T-helper 1 cell treated with Interleukin-12 subunit alpha and Interleukin-12 subunit beta and Interleukin-4 antibody, amounts not matched to agents 30 ng/mL and 1 ng/mL, for 36 hours (primary cell): ENCODE data around the gene CMTM1. TPM values are rescaled to one million over a fixed set of nuclear protein-coding genes. Genes with fewer than 3 reads are reported as not detected.
"Not testable (repeated sequence)": the region's sequence is repeated elsewhere in the genome, so short reads cannot be mapped to it uniquely, and the experiment has no call there.

Source experiments
- intact Hi-C: fragments of 100-400 bp; cut with micrococcal nuclease; formaldehyde crosslinking; loops from one replicate; pipeline ENCODE4 v1.15.1; 2024
- total RNA-seq: library from RNA; stranded (reverse); gene quantifications from 2 replicates; pipeline ENCODE4 v1.2.3, GENCODE V29; 2022

The CMTM1 gene
- total RNA-seq, 1 donor from 2014 or later, result 33.5 TPM

- intact Hi-C loops, result loop anchor here (1.0 kb wide), 4 partner anchors 8 to 183 kb away; no protein-coding TSS in a partner anchor
Measured at GRCh38 chr16:66588981-66589713, 22.9 kb downstream of the CMTM1 start.

GRCh38 chr16:66590322-66590721 is 24.1 kb downstream of the CMTM1 start:
- intact Hi-C loops, result loop anchor here (1.0 to 5.0 kb wide), 5 partner anchors 14 to 287 kb away; partner anchors contain the start of genes CKLF and CMTM3

- intact Hi-C loops, result loop anchor here (2.0 to 5.0 kb wide), 2 partner anchors 28 to 286 kb away; no protein-coding TSS in a partner anchor
Measured at GRCh38 chr16:66591018-66591417, 24.8 kb downstream of the CMTM1 start.

GRCh38 chr16:66592241-66592640 is 26.0 kb downstream of the CMTM1 start:
- intact Hi-C loops, result loop anchor here (5.0 kb wide), 1 partner anchor 285 kb away; no protein-coding TSS in a partner anchor

GRCh38 chr16:66592814-66593213 is 26.6 kb downstream of the CMTM1 start:
- intact Hi-C loops, result loop anchor here (5.0 kb wide), 1 partner anchor 284 kb away; no protein-coding TSS in a partner anchor

GRCh38 chr16:66594739-66595138 is 28.5 kb downstream of the CMTM1 start:
- intact Hi-C loops, result loop anchor here (5.0 kb wide), 1 partner anchor 283 kb away; no protein-coding TSS in a partner anchor

- intact Hi-C loops, result not testable (repeated sequence)
Measured at GRCh38 chr16:66596559-66596958, 30.3 kb downstream of the CMTM1 start.

- intact Hi-C loops, result loop anchor here (1.0 kb wide), 1 partner anchor 8 kb away; no protein-coding TSS in a partner anchor
Measured at GRCh38 chr16:66596986-66597848, 31.0 kb downstream of the CMTM1 start.

GRCh38 chr16:66598111-66598510 is 31.9 kb downstream of the CMTM1 start:
- intact Hi-C loops, result no loop called here

- intact Hi-C loops, result no loop called here
Measured at GRCh38 chr16:66599726-66600125, 33.5 kb downstream of the CMTM1 start.

GRCh38 chr16:66600477-66600876 is 34.2 kb downstream of the CMTM1 start:
- intact Hi-C loops, result no loop called here

- intact Hi-C loops, result no loop called here
Measured at GRCh38 chr16:66601471-66601870, 35.2 kb downstream of the CMTM1 start.

GRCh38 chr16:66603537-66604375 is 37.5 kb downstream of the CMTM1 start:
- intact Hi-C loops, result loop anchor here (1.0 to 2.0 kb wide), 10 partner anchors 13 to 269 kb away; partner anchors contain the start of genes CKLF, CMTM4 and NAE1

- intact Hi-C loops, result loop anchor here (1.0 to 5.0 kb wide), 11 partner anchors 14 to 268 kb away; partner anchors contain the start of genes CKLF, CMTM4, DYNC1LI2 and NAE1
Measured at GRCh38 chr16:66604376-66605176, 38.3 kb downstream of the CMTM1 start, which contains the start of gene CMTM3. Gene CMTM3, plus strand, starts transcription at chr16:66604704. Its CDS starts 102 bp downstream, at chr16:66604806.

- intact Hi-C loops, result loop anchor here (2.0 to 5.0 kb wide), 5 partner anchors 43 to 267 kb away; partner anchors contain the start of genes CMTM4, DYNC1LI2 and NAE1
Measured at GRCh38 chr16:66605177-66605978, 39.1 kb downstream of the CMTM1 start.

- intact Hi-C loops, result loop anchor here (2.0 to 5.0 kb wide), 5 partner anchors 43 to 267 kb away; partner anchors contain the start of genes CMTM4, DYNC1LI2 and NAE1
Measured at GRCh38 chr16:66605979-66606751, 39.9 kb downstream of the CMTM1 start.

GRCh38 chr16:66608241-66609138 is 42.3 kb downstream of the CMTM1 start:
- intact Hi-C loops, result loop anchor here (1.0 to 5.0 kb wide), 6 partner anchors 43 to 259 kb away; partner anchors contain the start of genes CKLF and DYNC1LI2
